ENCODE data around the gene KCNH8. TPM values are rescaled to one million over a fixed set of nuclear protein-coding genes. Genes with fewer than 3 reads are reported as not detected.

KCNH8 gene
- total RNA-seq, 1 donor from 2014 or later, result 0.89 TPM

GRCh38 chr3:19485267-19485666, 337.0 kb downstream of the KCNH8 start:
- DNase-seq (ENCODE audit: low spot score), result no peak

GRCh38 chr3:19487386-19487785, 339.1 kb downstream of the KCNH8 start:
- no peak for DNase-seq (ENCODE audit: low spot score)

- no peak for DNase-seq (ENCODE audit: low spot score)
Observed at GRCh38 chr3:19488939-19489338, 340.6 kb downstream of the KCNH8 start.

DNA sequence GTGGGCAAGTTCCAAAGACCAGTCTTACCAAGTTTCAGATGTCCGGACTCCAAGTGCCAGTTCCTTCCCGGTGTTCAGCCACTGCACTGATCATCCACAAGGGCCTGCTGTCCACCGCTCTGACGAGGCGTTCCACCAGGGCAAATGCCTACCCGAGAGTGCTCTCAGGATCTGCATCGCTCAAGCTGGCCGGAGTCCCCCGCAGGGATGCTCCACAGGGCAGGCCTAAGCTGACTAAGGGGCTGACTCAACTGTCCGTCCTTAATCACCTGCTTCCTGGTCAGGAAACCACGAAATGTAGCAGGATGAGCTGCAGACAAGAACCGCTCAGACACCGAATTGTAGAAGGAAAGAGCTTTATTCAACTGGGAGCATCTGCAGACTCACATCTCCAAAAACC, 341.6 kb downstream of the KCNH8 start:
- no peak for DNase-seq (ENCODE audit: low spot score)

DNA sequence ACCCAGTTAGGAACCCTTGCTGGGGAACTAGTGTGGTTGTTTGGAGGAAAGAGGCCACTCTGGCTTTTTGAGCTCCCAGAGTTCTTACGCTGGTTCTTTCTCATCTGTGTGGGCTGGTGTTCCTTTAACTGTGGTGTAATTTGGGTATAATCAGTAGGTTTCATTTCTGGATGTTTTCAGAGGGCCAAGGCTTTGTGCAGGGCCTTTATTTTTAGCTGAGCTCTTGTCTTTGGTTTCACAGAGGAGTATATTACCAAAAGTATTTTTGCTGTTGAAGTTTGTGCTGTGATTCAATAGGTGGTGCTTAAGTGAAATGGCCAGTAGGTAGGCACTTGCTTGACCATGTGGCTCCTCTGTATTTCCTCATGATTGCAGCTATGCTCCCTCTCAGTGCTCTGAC, 357.9 kb downstream of the KCNH8 start:
- DNase-seq (ENCODE audit: low spot score), result no peak

- no peak for DNase-seq (ENCODE audit: low spot score)
Observed at GRCh38 chr3:19522305-19522704, 374.0 kb downstream of the KCNH8 start.

DNA sequence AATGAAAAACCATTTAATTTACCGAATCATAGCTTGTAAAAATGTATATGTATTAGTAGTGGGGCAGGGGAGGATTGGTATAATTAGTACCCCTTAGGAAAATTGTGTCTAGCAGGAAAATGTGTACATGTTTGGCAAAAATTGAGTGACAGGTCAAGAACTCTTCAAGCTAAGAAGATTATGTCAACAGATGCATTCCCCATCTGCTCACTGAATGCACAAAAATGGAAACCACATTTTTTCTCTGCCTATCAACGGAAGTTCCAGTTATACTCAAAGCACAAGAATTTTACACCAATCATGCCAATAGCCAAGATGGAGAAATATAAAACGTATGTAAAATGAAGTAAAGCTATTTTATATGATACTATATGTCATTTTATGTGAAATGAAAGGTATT, 377.8 kb downstream of the KCNH8 start:
- no peak for DNase-seq (ENCODE audit: low spot score)

- DNase-seq (ENCODE audit: low spot score), result no peak
Observed at GRCh38 chr3:19527746-19528145, 379.4 kb downstream of the KCNH8 start.

DNA sequence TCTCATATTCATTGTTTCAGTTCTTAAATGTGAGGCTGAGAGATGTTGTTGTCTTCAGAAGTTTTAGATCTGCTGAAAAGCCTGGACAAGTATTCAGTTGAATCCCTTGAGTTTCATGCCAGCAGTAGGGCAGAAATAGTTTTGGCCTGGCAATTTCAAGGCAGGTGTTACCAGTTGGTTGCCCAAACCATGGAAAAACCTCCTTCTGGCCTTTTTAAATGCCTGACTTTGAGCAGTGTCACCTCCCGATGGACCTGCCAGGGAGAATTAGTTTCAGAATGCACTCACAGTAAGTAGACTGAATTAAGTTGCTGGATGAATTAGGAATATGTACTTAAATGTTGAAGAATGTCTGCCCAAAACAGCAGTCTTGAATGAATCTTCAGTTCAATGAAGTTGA, 383.1 kb downstream of the KCNH8 start:
- DNase-seq (ENCODE audit: low spot score), result no peak

DNA sequence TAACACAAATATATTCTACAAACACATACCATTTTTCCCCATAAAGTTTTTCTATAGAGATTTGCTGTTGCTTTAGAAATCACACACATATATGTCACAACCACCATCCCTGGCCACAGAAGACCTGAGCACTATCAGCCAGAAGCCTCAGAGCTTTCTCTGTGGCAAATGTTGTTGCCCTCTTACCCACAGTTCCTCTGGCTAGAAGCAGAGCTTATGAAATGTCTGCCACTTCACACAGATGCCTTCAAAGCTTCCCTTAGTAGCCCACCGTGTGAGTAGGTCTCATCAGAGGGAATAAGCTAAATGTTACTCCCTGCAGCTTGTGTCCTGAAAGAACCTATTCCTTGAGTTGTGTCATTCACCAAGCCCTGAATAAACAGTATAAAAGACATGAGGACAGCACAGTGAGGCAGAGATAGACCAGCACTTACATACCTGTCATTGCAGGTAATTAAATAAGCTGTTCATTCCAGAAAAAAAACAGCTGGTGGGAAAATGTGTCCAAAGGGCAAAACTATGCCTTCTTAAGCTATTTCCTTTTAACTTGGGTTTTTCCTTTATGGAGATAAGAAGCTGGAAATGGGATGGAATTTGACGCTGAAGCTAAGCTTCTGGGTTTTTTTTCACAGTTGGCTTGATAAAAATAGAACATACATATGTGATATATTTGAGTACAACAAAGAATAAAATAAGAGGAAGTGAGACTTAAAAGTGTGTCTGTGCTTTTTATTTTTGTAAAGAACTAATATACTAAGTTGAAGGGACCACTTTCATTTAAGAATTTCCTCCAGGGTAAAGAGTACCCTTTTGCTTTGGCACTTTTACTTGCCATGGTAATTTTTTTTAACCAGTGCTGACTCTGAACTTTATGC, 391.4 kb downstream of the KCNH8 start:
- no peak for DNase-seq (ENCODE audit: low spot score)

- DNase-seq (ENCODE audit: low spot score), result no peak
Observed at GRCh38 chr3:19540464-19540863, 392.2 kb downstream of the KCNH8 start.

DNA sequence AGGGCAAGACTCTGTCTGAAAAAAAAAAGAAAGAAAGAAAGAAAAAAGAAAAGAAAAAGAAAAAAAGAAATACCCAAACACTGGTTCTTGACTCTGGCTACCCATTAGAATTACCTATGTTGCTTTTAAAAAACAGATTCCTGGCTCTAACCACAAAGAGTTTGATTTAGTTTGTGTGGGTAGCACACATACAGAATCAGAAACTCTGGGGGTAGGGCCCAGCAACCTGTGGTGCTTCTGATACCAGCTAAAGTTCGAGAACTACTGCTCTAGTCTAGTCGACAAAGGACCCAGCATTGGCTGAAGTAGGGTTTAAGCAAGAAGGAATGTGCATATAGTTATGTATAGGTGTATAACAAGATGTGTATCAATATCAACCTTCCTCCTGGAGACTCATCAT, 393.0 kb downstream of the KCNH8 start:
- DNase-seq (ENCODE audit: low spot score), result no peak

- DNase-seq (ENCODE audit: low spot score), result no peak
Observed at GRCh38 chr3:19543212-19543841, 395.0 kb downstream of the KCNH8 start.

GRCh38 chr3:19547665-19548464, 399.6 kb downstream of the KCNH8 start:
- no peak for DNase-seq (ENCODE audit: low spot score)

DNA sequence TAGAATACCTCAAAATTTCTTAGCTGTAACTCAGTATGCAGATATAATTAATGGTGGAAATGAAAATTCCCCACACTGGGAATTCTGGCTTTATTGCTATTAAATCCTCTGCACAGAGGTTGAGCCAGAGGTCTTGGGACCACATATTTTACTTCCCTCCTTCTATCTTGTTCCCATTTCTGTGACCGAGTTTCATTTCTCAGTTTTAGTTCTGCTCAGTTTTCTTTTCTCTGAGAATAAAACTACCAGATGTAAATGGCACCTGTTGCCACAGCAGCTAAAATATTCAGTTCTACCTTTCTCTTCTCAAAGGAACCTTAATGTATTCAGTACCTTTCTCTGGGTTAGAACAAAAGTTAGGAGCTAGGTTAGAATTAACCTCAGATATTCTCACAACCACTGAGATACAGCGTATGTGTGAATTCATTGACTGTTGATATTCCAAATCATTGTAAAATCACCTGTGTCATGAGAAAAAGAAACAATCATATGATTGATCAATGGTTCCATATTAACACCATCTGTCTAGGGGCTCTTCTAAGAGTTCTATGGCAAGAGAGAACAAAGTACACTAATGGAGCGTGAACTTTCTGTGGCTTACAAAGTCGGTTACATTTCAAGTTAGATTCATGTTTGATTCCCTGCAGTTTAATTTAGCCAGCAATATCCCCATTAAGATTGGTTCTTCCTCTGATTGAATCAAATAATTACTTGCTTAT, 411.6 kb downstream of the KCNH8 start:
- no peak for DNase-seq (ENCODE audit: low spot score)

- no peak for DNase-seq (ENCODE audit: low spot score)
Observed at GRCh38 chr3:19573644-19574043, 425.3 kb downstream of the KCNH8 start.

GRCh38 chr3:19574268-19574667, 426.0 kb downstream of the KCNH8 start:
- DNase-seq (ENCODE audit: low spot score), result no peak

- DNase-seq (ENCODE audit: low spot score), result no peak
Observed at GRCh38 chr3:19576343-19576742, 428.0 kb downstream of the KCNH8 start.

Measured in mucosa of gallbladder (tissue), 1 donor.